Gastrocnemius medialis (tissue), 4 donors: ENCODE measurements around the gene TSPAN11.

ENCODE experiments used
- POLR2A ChIP-seq, 2 donors: fragments of 450-650 bp; IDR thresholded peaks; one replicate each; pipeline ENCODE4 v1.6.1; 2017; ENCODE audit warnings: antibody characterized with exemption in 2 of 2, mild to moderate bottlenecking in 2 of 2, moderate library complexity in 2 of 2
- TF ChIP-seq, protein P1 (sequence below), 5 experiments: fragments of 450-650 bp in 3 of 5; fragments of 200-600 bp in 2 of 5; sonication (generic) in 2 of 5; IDR thresholded peaks in 4 of 5; conservative IDR thresholded peaks in 1 of 5; 1 replicate in 4 of 5; 2 replicates in 1 of 5; pipeline ENCODE4 v1.5.1; 2016 to 2019; ENCODE audit warnings: antibody characterized with exemption in 5 of 5, mild to moderate bottlenecking in 3 of 5, moderate library complexity in 3 of 5

DNA sequence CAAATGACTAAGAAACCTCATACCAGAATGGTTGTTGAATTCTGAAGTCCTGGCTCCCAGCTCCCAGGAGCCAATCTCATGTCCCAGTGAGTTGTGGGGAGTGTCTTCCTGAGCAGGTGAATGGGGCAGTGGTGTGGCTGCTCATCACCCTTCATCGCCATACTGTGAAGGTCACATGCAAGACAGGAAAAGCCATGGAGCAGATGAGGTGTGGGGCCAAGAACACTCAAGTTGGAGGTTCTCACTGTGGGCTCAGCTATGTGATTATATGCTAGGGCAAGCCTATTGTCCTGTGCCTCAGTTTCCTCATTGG lies 16.6 kb upstream of the TSPAN11 start:
- TF ChIP-seq, protein P1, sequence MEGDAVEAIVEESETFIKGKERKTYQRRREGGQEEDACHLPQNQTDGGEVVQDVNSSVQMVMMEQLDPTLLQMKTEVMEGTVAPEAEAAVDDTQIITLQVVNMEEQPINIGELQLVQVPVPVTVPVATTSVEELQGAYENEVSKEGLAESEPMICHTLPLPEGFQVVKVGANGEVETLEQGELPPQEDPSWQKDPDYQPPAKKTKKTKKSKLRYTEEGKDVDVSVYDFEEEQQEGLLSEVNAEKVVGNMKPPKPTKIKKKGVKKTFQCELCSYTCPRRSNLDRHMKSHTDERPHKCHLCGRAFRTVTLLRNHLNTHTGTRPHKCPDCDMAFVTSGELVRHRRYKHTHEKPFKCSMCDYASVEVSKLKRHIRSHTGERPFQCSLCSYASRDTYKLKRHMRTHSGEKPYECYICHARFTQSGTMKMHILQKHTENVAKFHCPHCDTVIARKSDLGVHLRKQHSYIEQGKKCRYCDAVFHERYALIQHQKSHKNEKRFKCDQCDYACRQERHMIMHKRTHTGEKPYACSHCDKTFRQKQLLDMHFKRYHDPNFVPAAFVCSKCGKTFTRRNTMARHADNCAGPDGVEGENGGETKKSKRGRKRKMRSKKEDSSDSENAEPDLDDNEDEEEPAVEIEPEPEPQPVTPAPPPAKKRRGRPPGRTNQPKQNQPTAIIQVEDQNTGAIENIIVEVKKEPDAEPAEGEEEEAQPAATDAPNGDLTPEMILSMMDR (IDR thresholded peaks at IDR 0.05 in 4 of 5, conservative IDR thresholded peaks at IDR 0.05 in 1 of 5) = no peak
- no peak for TF ChIP-seq POLR2A (IDR thresholded peaks at IDR 0.05)
